ENCODE results near the gene GBE1.

DNA sequence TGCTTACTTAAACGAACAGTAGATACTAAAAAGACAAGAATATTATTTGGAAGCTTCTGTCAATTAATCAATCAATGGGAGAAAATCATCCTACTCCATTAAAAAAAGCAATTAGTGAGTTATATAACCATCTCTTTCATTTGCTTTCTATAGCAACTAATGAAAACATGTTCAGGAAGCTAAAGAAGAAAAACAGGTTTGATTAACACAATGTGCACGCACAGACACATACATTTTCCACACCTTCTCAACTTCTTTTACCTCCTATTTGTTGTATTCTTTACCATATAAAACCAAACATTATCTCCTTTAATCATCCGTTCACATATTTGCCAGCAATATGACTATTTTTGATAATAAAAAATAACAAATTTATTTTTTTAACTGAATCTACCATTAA is 111.3 kb downstream of the GBE1 start:
- TF ChIP-seq, protein P1, sequence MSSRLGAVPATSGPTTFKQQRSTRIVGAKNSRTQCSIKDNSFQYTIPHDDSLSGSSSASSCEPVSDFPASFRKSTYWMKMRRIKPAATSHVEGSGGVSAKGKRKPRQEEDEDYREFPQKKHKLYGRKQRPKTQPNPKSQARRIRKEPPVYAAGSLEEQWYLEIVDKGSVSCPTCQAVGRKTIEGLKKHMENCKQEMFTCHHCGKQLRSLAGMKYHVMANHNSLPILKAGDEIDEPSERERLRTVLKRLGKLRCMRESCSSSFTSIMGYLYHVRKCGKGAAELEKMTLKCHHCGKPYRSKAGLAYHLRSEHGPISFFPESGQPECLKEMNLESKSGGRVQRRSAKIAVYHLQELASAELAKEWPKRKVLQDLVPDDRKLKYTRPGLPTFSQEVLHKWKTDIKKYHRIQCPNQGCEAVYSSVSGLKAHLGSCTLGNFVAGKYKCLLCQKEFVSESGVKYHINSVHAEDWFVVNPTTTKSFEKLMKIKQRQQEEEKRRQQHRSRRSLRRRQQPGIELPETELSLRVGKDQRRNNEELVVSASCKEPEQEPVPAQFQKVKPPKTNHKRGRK (CRISPR knock-in tag; IDR thresholded peaks at IDR 0.05; ENCODE audit: borderline replicate concordance): no peak
- TF ChIP-seq, protein P2, sequence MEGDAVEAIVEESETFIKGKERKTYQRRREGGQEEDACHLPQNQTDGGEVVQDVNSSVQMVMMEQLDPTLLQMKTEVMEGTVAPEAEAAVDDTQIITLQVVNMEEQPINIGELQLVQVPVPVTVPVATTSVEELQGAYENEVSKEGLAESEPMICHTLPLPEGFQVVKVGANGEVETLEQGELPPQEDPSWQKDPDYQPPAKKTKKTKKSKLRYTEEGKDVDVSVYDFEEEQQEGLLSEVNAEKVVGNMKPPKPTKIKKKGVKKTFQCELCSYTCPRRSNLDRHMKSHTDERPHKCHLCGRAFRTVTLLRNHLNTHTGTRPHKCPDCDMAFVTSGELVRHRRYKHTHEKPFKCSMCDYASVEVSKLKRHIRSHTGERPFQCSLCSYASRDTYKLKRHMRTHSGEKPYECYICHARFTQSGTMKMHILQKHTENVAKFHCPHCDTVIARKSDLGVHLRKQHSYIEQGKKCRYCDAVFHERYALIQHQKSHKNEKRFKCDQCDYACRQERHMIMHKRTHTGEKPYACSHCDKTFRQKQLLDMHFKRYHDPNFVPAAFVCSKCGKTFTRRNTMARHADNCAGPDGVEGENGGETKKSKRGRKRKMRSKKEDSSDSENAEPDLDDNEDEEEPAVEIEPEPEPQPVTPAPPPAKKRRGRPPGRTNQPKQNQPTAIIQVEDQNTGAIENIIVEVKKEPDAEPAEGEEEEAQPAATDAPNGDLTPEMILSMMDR (IDR thresholded peaks at IDR 0.05): no peak
- no peak for TF ChIP-seq NFYB (CRISPR knock-in tag; conservative IDR thresholded peaks at IDR 0.05; ENCODE audit: low read depth)
- no peak for TF ChIP-seq HMGA2 (CRISPR knock-in tag; IDR thresholded peaks at IDR 0.05)
- TF ChIP-seq, protein P3, sequence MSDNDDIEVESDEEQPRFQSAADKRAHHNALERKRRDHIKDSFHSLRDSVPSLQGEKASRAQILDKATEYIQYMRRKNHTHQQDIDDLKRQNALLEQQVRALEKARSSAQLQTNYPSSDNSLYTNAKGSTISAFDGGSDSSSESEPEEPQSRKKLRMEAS (CRISPR knock-in tag; IDR thresholded peaks at IDR 0.05): no peak
- no peak for TF ChIP-seq RELA (CRISPR knock-in tag; IDR thresholded peaks at IDR 0.05; ENCODE audit: borderline replicate concordance)
- TF ChIP-seq, protein P4, sequence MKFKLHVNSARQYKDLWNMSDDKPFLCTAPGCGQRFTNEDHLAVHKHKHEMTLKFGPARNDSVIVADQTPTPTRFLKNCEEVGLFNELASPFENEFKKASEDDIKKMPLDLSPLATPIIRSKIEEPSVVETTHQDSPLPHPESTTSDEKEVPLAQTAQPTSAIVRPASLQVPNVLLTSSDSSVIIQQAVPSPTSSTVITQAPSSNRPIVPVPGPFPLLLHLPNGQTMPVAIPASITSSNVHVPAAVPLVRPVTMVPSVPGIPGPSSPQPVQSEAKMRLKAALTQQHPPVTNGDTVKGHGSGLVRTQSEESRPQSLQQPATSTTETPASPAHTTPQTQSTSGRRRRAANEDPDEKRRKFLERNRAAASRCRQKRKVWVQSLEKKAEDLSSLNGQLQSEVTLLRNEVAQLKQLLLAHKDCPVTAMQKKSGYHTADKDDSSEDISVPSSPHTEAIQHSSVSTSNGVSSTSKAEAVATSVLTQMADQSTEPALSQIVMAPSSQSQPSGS (CRISPR knock-in tag; IDR thresholded peaks at IDR 0.05; ENCODE audit: borderline replicate concordance, low read depth): no peak
- no peak for TF ChIP-seq TEAD1 (CRISPR knock-in tag; IDR thresholded peaks at IDR 0.05)
